ENCODE results near the gene EIF4G1. TPM values are rescaled to one million over a fixed set of nuclear protein-coding genes. Genes with fewer than 3 reads are reported as not detected.

EIF4G1 gene
- total and polyA plus RNA-seq, 2 experiments from 2014 or later, result 204 to 254 TPM

DNA sequence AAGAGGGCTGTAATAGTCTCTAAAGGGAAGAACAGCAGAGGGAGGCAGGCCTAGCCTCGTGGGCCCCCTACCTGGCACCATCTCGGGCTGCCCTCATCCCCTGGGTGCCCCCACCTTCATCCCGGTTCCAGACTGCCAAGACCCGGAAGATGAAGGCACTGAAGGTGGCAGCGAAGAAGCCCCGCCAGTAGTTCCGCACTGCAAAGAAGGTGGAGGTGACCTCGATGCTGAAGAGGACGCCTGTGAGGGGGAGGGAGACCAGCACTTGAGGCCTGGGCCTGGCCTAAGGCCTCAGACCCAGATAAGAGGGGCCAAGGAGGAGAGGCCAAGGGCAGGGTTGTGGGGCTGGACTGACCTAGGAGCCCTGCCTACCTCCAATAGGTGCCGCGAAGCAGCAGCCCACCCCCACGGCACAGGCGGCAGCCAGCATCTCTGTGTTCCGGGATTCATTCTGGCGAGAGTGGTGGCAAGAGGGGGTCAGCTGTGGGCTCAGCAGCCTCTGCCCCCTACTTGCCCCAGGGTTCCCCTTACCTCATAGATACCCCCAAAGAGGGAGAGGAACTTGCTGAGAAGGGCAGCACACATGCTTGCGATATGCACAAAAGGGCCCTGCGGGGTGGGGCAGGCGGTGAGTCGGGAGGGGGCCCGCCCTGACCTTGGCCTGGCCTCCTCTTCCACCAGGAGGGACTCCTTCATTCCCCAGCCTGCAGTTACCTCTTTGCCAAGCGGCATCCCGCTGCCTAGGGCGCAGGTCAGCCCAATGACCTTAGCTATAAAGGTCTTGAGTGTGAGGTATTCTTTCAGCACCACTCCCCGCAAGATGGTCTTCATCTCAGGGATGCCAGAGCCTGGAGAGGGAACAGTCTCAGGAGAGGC is 43.1 kb downstream of the EIF4G1 start:
- H3K27me3 ChIP-seq, result no peaks in the 10 kb centered on the region
- H3K4me2 ChIP-seq, result no peak overlapping the region
- 94% methylated on average over 24 of the region's 24 CpGs for WGBS (ENCODE audit: low lambda C conversion rate, missing lambda C conversion rate)
- TF ChIP-seq EZH2phosphoT487 (IDR thresholded peaks at IDR 0.05; ENCODE audit: low read depth, severe bottlenecking, unreplicated experiment) (no peak), EZH2 (IDR thresholded peaks at IDR 0.05; ENCODE audit: borderline replicate concordance) (no peak)
- TF ChIP-seq, protein P1, sequence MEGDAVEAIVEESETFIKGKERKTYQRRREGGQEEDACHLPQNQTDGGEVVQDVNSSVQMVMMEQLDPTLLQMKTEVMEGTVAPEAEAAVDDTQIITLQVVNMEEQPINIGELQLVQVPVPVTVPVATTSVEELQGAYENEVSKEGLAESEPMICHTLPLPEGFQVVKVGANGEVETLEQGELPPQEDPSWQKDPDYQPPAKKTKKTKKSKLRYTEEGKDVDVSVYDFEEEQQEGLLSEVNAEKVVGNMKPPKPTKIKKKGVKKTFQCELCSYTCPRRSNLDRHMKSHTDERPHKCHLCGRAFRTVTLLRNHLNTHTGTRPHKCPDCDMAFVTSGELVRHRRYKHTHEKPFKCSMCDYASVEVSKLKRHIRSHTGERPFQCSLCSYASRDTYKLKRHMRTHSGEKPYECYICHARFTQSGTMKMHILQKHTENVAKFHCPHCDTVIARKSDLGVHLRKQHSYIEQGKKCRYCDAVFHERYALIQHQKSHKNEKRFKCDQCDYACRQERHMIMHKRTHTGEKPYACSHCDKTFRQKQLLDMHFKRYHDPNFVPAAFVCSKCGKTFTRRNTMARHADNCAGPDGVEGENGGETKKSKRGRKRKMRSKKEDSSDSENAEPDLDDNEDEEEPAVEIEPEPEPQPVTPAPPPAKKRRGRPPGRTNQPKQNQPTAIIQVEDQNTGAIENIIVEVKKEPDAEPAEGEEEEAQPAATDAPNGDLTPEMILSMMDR (IDR thresholded peaks at IDR 0.05; ENCODE audit: poor library complexity), result no peak
- DNase-seq (ENCODE audit: low spot score), result no peak
- no peaks in the 10 kb centered on the region for H3K9me2 ChIP-seq (replicated peaks; ENCODE audit: insufficient read depth)
- peaks cover 12% of the 10 kb centered on the region for H3K4me1 ChIP-seq (ENCODE audit: insufficient read depth)
- H3K27ac ChIP-seq, result no peak overlapping the region
- H2AFZ ChIP-seq, result no peak overlapping the region
- H3K4me3 ChIP-seq, result no peak overlapping the region
- peaks cover 22% of the 10 kb centered on the region for H3K79me2 ChIP-seq
- H4K20me1 ChIP-seq (ENCODE audit: insufficient read depth, poor library complexity, severe bottlenecking), result no peaks in the 10 kb centered on the region
- H3K36me3 ChIP-seq (replicated peaks; ENCODE audit: insufficient read depth, low read depth), result no peaks in the 10 kb centered on the region
- H3K9me3 ChIP-seq (ENCODE audit: low read depth), result no peaks in the 10 kb centered on the region

DNA sequence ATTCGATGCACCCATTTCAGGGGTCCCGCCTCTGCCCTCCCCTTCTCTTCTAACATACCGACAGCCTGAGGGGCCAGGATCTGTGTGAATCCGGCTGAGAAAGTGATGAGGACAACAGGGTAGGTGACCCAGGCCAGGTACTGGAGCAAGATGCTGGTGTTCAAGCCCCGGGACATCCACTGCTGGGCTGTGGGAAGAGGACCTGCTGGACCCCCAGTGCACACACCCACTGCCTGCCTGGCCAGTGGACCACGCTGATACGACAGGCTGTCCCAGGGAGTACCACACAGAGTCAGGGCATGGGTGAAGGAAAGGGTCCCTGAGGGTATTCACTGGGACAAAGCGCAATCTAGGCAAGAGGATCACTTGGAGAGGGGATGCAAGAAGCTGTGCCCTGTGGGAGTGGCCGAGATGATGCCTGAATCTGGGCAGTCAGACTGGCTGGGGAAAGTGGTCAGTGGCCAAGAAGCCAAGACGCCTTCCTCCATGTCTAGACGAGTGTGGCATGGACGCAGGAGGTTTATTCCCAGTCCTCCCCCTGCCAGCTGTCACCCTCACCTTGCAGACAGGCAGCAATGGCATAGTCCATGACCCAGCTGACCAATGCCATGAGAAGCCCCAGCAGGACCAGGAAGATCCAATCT is 43.8 kb downstream of the EIF4G1 start:
- H3K4me2 ChIP-seq, result no peak overlapping the region
- no peak overlapping the region for H3K27ac ChIP-seq
- H2AFZ ChIP-seq, result no peak overlapping the region
- no peak for DNase-seq (ENCODE audit: low spot score)
- no peaks in the 10 kb centered on the region for H3K36me3 ChIP-seq (replicated peaks; ENCODE audit: insufficient read depth, low read depth)
- H3K79me2 ChIP-seq, result peaks cover 22% of the 10 kb centered on the region
- 95% methylated on average over 12 of the region's 12 CpGs for WGBS (ENCODE audit: low lambda C conversion rate, missing lambda C conversion rate)
- no peaks in the 10 kb centered on the region for H3K27me3 ChIP-seq
- TF ChIP-seq EZH2phosphoT487 (IDR thresholded peaks at IDR 0.05; ENCODE audit: low read depth, severe bottlenecking, unreplicated experiment) (no peak), EZH2 (IDR thresholded peaks at IDR 0.05; ENCODE audit: borderline replicate concordance) (no peak)
- TF ChIP-seq, protein P1 (IDR thresholded peaks at IDR 0.05; ENCODE audit: poor library complexity), result no peak
- H3K4me3 ChIP-seq, result no peak overlapping the region
- H3K4me1 ChIP-seq (ENCODE audit: insufficient read depth), result peaks cover 12% of the 10 kb centered on the region
- no peaks in the 10 kb centered on the region for H3K9me3 ChIP-seq (ENCODE audit: low read depth)
- H4K20me1 ChIP-seq (ENCODE audit: insufficient read depth, poor library complexity, severe bottlenecking), result no peaks in the 10 kb centered on the region
- H3K9me2 ChIP-seq (replicated peaks; ENCODE audit: insufficient read depth), result no peaks in the 10 kb centered on the region

DNA sequence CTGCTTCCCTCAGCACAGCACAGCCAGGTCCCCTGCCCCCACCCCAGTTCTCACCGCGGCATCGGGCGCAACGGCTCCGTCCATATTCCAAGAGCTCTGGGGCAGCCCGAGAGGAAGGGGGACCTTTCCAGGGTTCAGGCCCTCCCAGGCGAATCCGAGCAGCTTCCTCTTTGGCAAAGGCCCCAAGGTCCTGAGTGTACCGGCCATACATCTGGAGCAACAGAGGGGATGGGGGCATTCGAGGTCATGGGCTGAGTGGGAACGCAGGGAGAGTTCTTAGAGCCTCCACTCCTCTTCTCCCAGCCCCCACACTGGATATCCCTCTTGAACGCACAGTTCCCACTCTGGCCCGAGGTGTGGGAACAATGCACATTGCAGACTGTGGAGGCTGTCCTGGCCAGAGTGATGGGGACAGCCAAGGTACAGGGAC is 44.5 kb downstream of the EIF4G1 start:
- 87% methylated on average over 13 of the region's 14 CpGs for WGBS (ENCODE audit: low lambda C conversion rate, missing lambda C conversion rate)
- no peak overlapping the region for H3K27ac ChIP-seq
- no peaks in the 10 kb centered on the region for H3K27me3 ChIP-seq
- peaks cover 27% of the 10 kb centered on the region for H3K79me2 ChIP-seq
- H3K4me1 ChIP-seq (ENCODE audit: insufficient read depth), result peaks cover 15% of the 10 kb centered on the region
- no peaks in the 10 kb centered on the region for H3K9me3 ChIP-seq (ENCODE audit: low read depth)
- H3K36me3 ChIP-seq (replicated peaks; ENCODE audit: insufficient read depth, low read depth), result no peaks in the 10 kb centered on the region
- no peaks in the 10 kb centered on the region for H3K9me2 ChIP-seq (replicated peaks; ENCODE audit: insufficient read depth)
- H3K4me3 ChIP-seq, result no peak overlapping the region
- DNase-seq (ENCODE audit: low spot score), result no peak
- no peak overlapping the region for H3K4me2 ChIP-seq
- TF ChIP-seq EZH2 (IDR thresholded peaks at IDR 0.05; ENCODE audit: borderline replicate concordance) (no peak), EZH2phosphoT487 (IDR thresholded peaks at IDR 0.05; ENCODE audit: low read depth, severe bottlenecking, unreplicated experiment) (no peak)
- TF ChIP-seq, protein P1 (IDR thresholded peaks at IDR 0.05; ENCODE audit: poor library complexity), result no peak
- no peak overlapping the region for H2AFZ ChIP-seq
- no peaks in the 10 kb centered on the region for H4K20me1 ChIP-seq (ENCODE audit: insufficient read depth, poor library complexity, severe bottlenecking)

All from hepatocyte (in vitro differentiated cells).